Measurements from ENCODE around the gene COL18A1. TPM values are rescaled to one million over a fixed set of nuclear protein-coding genes. Genes with fewer than 3 reads are reported as not detected.

Gene COL18A1
- total RNA-seq, 1 experiment from 2014 or later = 72.9 TPM

GRCh38 chr21:45533361-45533845 is 128.4 kb downstream of the COL18A1 start:
- no peak for DNase-seq (ENCODE audit: low spot score)

GRCh38 chr21:45533846-45534635 is 129.1 kb downstream of the COL18A1 start:
- DNase-seq (ENCODE audit: low spot score) = no peak

GRCh38 chr21:45534636-45535331 is 129.8 kb downstream of the COL18A1 start:
- no peak for DNase-seq (ENCODE audit: low spot score)

- no peak for DNase-seq (ENCODE audit: low spot score)
Observed at GRCh38 chr21:45535341-45536081, 130.5 kb downstream of the COL18A1 start.

GRCh38 chr21:45536301-45537081 is 131.5 kb downstream of the COL18A1 start:
- no peak for DNase-seq (ENCODE audit: low spot score)

- DNase-seq (ENCODE audit: low spot score) = no peak
Observed at GRCh38 chr21:45537111-45537745, 132.3 kb downstream of the COL18A1 start.

- no peak for DNase-seq (ENCODE audit: low spot score)
Observed at GRCh38 chr21:45537746-45538291, 132.9 kb downstream of the COL18A1 start.

GRCh38 chr21:45538381-45539045 is 133.5 kb downstream of the COL18A1 start:
- no peak for DNase-seq (ENCODE audit: low spot score)

- DNase-seq (ENCODE audit: low spot score) = no peak
Observed at GRCh38 chr21:45539046-45539795, 134.3 kb downstream of the COL18A1 start.

GRCh38 chr21:45539796-45540600 is 135.0 kb downstream of the COL18A1 start:
- DNase-seq (ENCODE audit: low spot score) = no peak

- no peak for DNase-seq (ENCODE audit: low spot score)
Observed at GRCh38 chr21:45540601-45540970, 135.6 kb downstream of the COL18A1 start.

- DNase-seq (ENCODE audit: low spot score) = peak; percentile 63
Observed at GRCh38 chr21:45541221-45542039, 136.5 kb downstream of the COL18A1 start.

- DNase-seq (ENCODE audit: low spot score) = no peak
Observed at GRCh38 chr21:45542242-45542666, 137.3 kb downstream of the COL18A1 start, which contains the start of gene SLC19A1. Gene SLC19A1, minus strand, starts transcription at chr21:45542440. Its CDS starts 4,481 bp downstream, at chr21:45537959.

- no peak for DNase-seq (ENCODE audit: low spot score)
Observed at GRCh38 chr21:45542667-45543370, 137.9 kb downstream of the COL18A1 start.

GRCh38 chr21:45543371-45543709 is 138.4 kb downstream of the COL18A1 start:
- no peak for DNase-seq (ENCODE audit: low spot score)

GRCh38 chr21:45543710-45544448 is 138.9 kb downstream of the COL18A1 start:
- DNase-seq (ENCODE audit: low spot score) = no peak

Data from A172 (cell line).